ENCODE results near the gene NELL1.

Gene NELL1

GRCh38 chr11:20654038-20654437, 15.3 kb upstream of the NELL1 start:
- no peak for DNase-seq (ENCODE audit: extremely low spot score)
- ChIA-PET POLR2A (no interaction called here), CTCF (interaction anchor here (2.1 kb wide), 1 partner anchor 18 kb away, joined by 9 read pairs; no protein-coding TSS in a partner anchor)
- TF ChIP-seq SP1 (IDR thresholded peaks at IDR 0.05) (no peak), ARNT (IDR thresholded peaks at IDR 0.05) (no peak), ZNF384 (IDR thresholded peaks at IDR 0.05) (no peak), L3MBTL2 (conservative IDR thresholded peaks at IDR 0.05) (no peak), TARDBP (IDR thresholded peaks at IDR 0.05) (no peak), LEF1 (IDR thresholded peaks at IDR 0.05; ENCODE audit: borderline replicate concordance) (no peak), FOXK2 (IDR thresholded peaks at IDR 0.05) (no peak), HDGF (IDR thresholded peaks at IDR 0.05; ENCODE audit: borderline replicate concordance) (no peak), PKNOX1 (IDR thresholded peaks at IDR 0.05) (no peak), SUZ12 (IDR thresholded peaks at IDR 0.05) (no peak), NFRKB (IDR thresholded peaks at IDR 0.05) (no peak)

GRCh38 chr11:20656901-20657300, 12.5 kb upstream of the NELL1 start:
- ChIA-PET CTCF (no interaction called here), POLR2A (no interaction called here)
- TF ChIP-seq FOXA1 (IDR thresholded peaks at IDR 0.05) (no peak), BHLHE40 (IDR thresholded peaks at IDR 0.05; ENCODE audit: borderline replicate concordance) (no peak), FOXK2 (IDR thresholded peaks at IDR 0.05) (no peak), ARNT (IDR thresholded peaks at IDR 0.05) (no peak), ELF4 (IDR thresholded peaks at IDR 0.05) (no peak), FOXM1 (IDR thresholded peaks at IDR 0.05; ENCODE audit: borderline replicate concordance) (no peak), PKNOX1 (IDR thresholded peaks at IDR 0.05) (no peak), ZNF384 (IDR thresholded peaks at IDR 0.05) (no peak), LEF1 (IDR thresholded peaks at IDR 0.05; ENCODE audit: borderline replicate concordance) (no peak), SUZ12 (IDR thresholded peaks at IDR 0.05) (no peak), NFRKB (IDR thresholded peaks at IDR 0.05) (no peak), TARDBP (IDR thresholded peaks at IDR 0.05) (no peak), L3MBTL2 (conservative IDR thresholded peaks at IDR 0.05) (no peak), SP1 (IDR thresholded peaks at IDR 0.05) (no peak), CTBP1 (IDR thresholded peaks at IDR 0.05; ENCODE audit: borderline replicate concordance) (no peak), HDGF (IDR thresholded peaks at IDR 0.05; ENCODE audit: borderline replicate concordance) (no peak)
- no peak for DNase-seq (ENCODE audit: extremely low spot score)

GRCh38 chr11:20658135-20658534, 11.3 kb upstream of the NELL1 start:
- no peak for DNase-seq (ENCODE audit: extremely low spot score)
- no peak for TF ChIP-seq ELF4 (IDR thresholded peaks at IDR 0.05)
- TF ChIP-seq FOXM1 (IDR thresholded peaks at IDR 0.05; ENCODE audit: borderline replicate concordance) = no peak
- TF ChIP-seq FOXA1 (IDR thresholded peaks at IDR 0.05) = no peak
- TF ChIP-seq HDGF (IDR thresholded peaks at IDR 0.05; ENCODE audit: borderline replicate concordance) = no peak
- TF ChIP-seq L3MBTL2 (conservative IDR thresholded peaks at IDR 0.05) = no peak
- CTCF ChIA-PET = no interaction called here
- POLR2A ChIA-PET = no interaction called here

- ChIA-PET POLR2A (no interaction called here), CTCF (no interaction called here)
- no peak for DNase-seq (ENCODE audit: extremely low spot score)
Measured at GRCh38 chr11:20661445-20661844, 7.9 kb upstream of the NELL1 start.

GRCh38 chr11:20661850-20662249, 7.5 kb upstream of the NELL1 start:
- no peak for TF ChIP-seq FOXM1 (IDR thresholded peaks at IDR 0.05; ENCODE audit: borderline replicate concordance)
- no peak for TF ChIP-seq FOXK2 (IDR thresholded peaks at IDR 0.05)
- no peak for TF ChIP-seq ELF4 (IDR thresholded peaks at IDR 0.05)
- TF ChIP-seq L3MBTL2 (conservative IDR thresholded peaks at IDR 0.05) = no peak
- no peak for TF ChIP-seq BHLHE40 (IDR thresholded peaks at IDR 0.05; ENCODE audit: borderline replicate concordance)
- TF ChIP-seq FOXA1 (IDR thresholded peaks at IDR 0.05) = no peak
- no peak for TF ChIP-seq CTBP1 (IDR thresholded peaks at IDR 0.05; ENCODE audit: borderline replicate concordance)
- no peak for TF ChIP-seq PKNOX1 (IDR thresholded peaks at IDR 0.05)
- no peak for TF ChIP-seq LEF1 (IDR thresholded peaks at IDR 0.05; ENCODE audit: borderline replicate concordance)
- no peak for TF ChIP-seq SP1 (IDR thresholded peaks at IDR 0.05)
- TF ChIP-seq SUZ12 (IDR thresholded peaks at IDR 0.05) = no peak
- no peak for TF ChIP-seq ARNT (IDR thresholded peaks at IDR 0.05)
- TF ChIP-seq ZNF384 (IDR thresholded peaks at IDR 0.05) = no peak
- no peak for TF ChIP-seq HDGF (IDR thresholded peaks at IDR 0.05; ENCODE audit: borderline replicate concordance)
- POLR2A ChIA-PET = no interaction called here
- CTCF ChIA-PET = no interaction called here
- no peak for DNase-seq (ENCODE audit: extremely low spot score)

More at GRCh38 chr11:20661445-20661844, 7.9 kb upstream of the NELL1 start:
- TF ChIP-seq FOXK2 (IDR thresholded peaks at IDR 0.05) (no peak), CTBP1 (IDR thresholded peaks at IDR 0.05; ENCODE audit: borderline replicate concordance) (no peak), FOXA1 (IDR thresholded peaks at IDR 0.05) (no peak), ARNT (IDR thresholded peaks at IDR 0.05) (no peak), SUZ12 (IDR thresholded peaks at IDR 0.05) (no peak), L3MBTL2 (conservative IDR thresholded peaks at IDR 0.05) (no peak), LEF1 (IDR thresholded peaks at IDR 0.05; ENCODE audit: borderline replicate concordance) (no peak), BHLHE40 (IDR thresholded peaks at IDR 0.05; ENCODE audit: borderline replicate concordance) (no peak), FOXM1 (IDR thresholded peaks at IDR 0.05; ENCODE audit: borderline replicate concordance) (no peak), HDGF (IDR thresholded peaks at IDR 0.05; ENCODE audit: borderline replicate concordance) (no peak), NFRKB (IDR thresholded peaks at IDR 0.05) (no peak), SP1 (IDR thresholded peaks at IDR 0.05) (no peak), TARDBP (IDR thresholded peaks at IDR 0.05) (no peak), ELF4 (IDR thresholded peaks at IDR 0.05) (no peak), ZNF384 (IDR thresholded peaks at IDR 0.05) (no peak), PKNOX1 (IDR thresholded peaks at IDR 0.05) (no peak)

Data from HEK293T (cell line).